Stimulated activated CD4-positive, alpha-beta T cell treated with anti-CD3 and anti-CD28 coated beads, Interleukin-12 subunit alpha, Interleukin-12 subunit beta, amount 100 ng/mL, for 24 hours (primary cell): Measurements from ENCODE around the gene DEFB131A.
A peak's percentile ranks its signal among the peaks of the same experiment; 100 is the strongest.
"Not testable (repeated sequence)": the region's sequence is repeated elsewhere in the genome, so short reads cannot be mapped to it uniquely, and the experiment has no call there.

Experiments used
- DNase-seq, 2 experiments: peaks; one replicate each; pipeline ENCODE4 v3.0.0-alpha.2; 2020; ENCODE audit warnings: low read depth in 2 of 2

DEFB131A gene

DNA sequence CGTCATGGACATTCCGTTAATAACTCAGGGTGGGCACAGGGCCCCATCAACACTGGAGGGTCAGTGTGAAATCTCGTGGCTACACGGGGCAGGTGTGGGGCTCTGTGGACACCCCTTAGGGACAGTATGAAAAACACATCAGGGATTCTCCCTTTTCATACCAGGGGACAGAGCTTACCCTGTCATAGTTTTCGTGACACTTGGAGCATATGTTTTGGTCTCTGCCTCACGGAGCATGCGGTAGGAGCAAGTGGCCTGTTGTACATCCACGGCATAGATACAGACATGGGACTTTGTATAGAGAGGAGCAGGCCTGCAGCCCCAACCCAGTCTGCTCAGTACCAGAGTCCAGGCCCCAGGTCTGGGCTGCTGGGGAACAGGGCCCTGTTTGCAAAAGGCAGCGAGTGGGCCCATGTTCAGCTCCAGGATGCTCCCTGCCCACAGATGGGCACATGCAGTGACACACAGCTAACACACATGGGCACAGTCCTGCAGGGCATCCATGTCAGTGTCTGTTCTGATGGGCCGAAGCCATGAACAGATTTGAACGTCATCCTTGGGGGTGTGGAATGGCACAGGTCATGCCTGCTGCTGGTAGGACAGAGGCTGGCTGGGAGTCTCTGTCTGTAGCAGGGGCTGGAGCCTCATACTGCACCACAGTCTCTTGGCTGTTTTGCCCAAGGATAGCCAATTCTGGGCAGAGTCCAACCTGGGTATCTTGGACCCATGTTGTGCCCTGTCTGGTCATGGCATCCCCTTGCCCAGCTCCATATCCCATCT, 50.2 kb downstream of the DEFB131A start:
- DNase-seq, result not testable (repeated sequence)

DNA sequence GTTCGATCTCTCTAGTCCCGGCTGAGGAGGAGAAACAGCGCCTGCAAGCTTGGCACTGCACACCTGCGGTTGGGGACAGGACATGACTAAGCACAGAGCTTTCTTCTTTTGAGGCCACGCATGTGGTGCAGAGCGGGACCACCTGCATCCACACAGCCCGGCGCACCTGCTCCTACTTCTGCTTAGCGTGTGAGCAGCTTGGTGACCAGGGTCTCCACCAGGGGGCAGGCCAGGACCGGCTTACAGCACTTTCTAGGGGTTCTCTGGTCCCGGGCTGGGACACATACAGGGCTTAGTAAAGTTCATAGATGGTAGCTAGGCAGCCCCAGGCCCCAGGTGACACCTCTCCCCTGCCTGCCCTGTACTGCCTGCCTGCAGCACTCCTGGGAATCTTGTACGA, 51.2 kb downstream of the DEFB131A start:
- peak; percentile 29 to 75 for DNase-seq

DNA sequence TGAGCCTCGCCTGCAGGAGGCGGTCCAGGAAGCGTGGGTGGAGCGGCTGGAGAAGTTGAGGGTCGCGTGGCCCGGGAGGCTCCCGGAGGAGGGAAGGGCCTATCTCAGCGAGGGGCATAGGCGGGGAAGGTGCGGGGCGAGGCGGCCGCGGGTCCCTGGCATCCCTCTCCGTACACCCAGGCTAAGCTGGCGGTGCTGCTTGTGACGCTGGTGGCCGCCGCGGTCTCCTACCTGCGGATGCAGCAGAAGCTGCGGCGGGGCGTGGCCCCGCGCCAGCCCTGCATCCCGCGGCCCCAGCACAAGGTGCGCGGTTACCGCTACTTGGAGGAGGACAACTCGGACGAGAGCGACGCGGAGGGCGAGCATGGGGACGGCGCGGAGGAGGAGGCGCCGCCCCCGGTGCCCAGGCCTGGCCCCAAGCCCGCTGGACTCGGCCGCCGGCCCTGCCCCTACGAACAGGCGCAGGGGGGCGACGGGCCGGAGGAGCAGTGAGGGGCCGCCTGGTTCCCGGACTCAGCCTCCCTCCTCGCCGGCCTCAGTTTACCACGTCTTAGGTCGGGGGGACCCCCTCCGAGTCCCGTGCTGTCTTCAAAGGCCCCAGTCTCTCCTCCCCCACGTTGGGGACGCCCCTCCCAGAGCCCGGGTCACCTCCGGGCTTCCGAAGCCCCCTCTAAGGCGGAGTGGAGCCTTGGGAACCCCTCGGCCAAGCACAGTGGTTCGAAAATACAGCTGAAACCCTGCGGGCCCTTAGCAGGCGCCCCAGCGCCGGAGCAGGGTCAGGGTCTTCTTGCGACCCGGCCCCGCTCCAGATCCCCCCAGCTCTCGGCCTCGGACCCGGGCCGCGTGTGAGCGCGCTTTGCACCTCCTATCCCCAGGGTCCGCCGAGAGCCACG, 53.6 kb downstream of the DEFB131A start:
- DNase-seq, result not testable (repeated sequence)

DNA sequence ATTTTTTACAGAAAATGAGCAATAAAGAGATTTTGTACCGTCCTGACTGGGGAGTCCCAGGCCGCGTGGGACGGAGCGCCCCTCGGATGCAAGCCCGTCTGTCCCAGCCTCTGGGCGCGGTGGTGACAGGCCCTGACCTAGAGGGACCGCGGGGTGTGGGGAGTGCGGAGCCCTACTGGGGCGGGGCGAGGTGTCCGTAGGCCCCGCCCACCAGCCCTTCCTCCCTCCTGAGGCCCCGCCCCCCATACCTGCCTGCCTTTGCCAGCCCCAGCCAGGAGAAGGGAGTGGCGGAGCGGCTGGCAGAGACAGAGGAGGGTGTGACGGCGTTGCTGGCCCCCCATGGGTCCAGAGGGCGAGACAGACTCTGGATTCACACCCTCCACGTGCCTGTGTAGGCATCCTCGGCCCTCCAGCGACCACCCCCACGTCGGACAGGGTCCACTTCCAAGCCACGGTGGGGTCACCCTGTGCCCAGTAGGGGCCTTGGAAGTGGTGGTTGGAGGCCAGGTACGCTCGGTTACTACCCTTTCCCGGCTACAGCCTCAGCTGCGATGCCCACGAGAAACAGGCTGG, 54.3 kb downstream of the DEFB131A start:
- DNase-seq, result not testable (repeated sequence)

DNA sequence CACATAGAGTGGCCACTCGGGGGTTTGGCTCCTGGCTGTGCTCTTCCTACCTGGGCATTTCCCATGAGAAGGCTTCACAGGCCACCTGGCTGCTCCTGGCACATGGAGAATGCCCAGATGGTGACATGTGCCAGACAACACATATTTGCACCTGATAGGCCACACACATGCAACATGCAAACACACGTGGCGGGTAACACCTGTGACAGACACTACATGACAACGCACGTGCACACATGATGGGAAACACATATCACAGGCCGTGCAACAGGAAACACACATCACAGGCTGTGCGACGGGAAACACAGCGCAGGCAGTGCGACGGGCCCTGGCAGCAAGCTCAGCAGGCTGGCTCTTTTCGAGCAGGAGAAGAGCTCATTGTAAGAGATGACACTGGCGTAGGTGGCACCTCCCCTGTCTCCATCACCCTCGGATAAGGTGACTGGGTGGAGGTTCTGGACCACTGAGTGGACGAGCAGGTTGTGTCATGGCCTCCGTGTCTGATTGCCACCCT, 55.8 kb downstream of the DEFB131A start:
- not testable (repeated sequence) for DNase-seq
